ENCODE results near the gene SPTBN1. TPM values are rescaled to one million over a fixed set of nuclear protein-coding genes. Genes with fewer than 3 reads are reported as not detected.

Gene SPTBN1
- total RNA-seq, 3 donors from 2014 or later (not counting 1 experiment from before 2014, with no cell fraction given), result 65.7 to 142 (median 68.3) TPM

- H3K4me3 ChIP-seq (ENCODE audit: low read length), result no peak overlapping the region
- Mint-ChIP-seq H3K9me3 (no peaks in the 10 kb centered on the region), H3K4me3 (no peak overlapping the region), H3K4me1 (no peaks in the 10 kb centered on the region), H3K36me3 (peaks cover 32% of the 10 kb centered on the region), H3K27ac (no peak overlapping the region), H3K27me3 (ENCODE audit: low read depth in 2 of 2) (no peaks in the 10 kb centered on the region)
- WGBS (ENCODE audit: insufficient coverage), result 100% methylated on average over 1 of the region's 2 CpGs
- no peaks in the 10 kb centered on the region for H3K4me1 ChIP-seq (ENCODE audit: control insufficient read depth, insufficient read depth, low read length)
- H3K27ac ChIP-seq (ENCODE audit: low read length), result no peak overlapping the region
- H3K36me3 ChIP-seq (ENCODE audit: control insufficient read depth, insufficient read depth, low read length), result peaks cover 99% of the 10 kb centered on the region
- intact Hi-C loops (cut with micrococcal nuclease), result no loop called here
- TF ChIP-seq CTCF (IDR thresholded peaks at IDR 0.05), result no peak
- ATAC-seq (no peak), DNase-seq (no peak)
- no peaks in the 10 kb centered on the region for H3K27me3 ChIP-seq (ENCODE audit: control insufficient read depth, insufficient read depth, low read length)
- no peaks in the 10 kb centered on the region for H3K9me3 ChIP-seq (ENCODE audit: control insufficient read depth, insufficient read depth, low read length)
Measured at GRCh38 chr2:54650612-54651011, 194.5 kb downstream of the SPTBN1 start.

GRCh38 chr2:54651291-54651690 is 195.2 kb downstream of the SPTBN1 start:
- Mint-ChIP-seq H3K4me3 (no peak overlapping the region), H3K27me3 (ENCODE audit: low read depth in 2 of 2) (no peaks in the 10 kb centered on the region), H3K9me3 (no peaks in the 10 kb centered on the region), H3K4me1 (no peaks in the 10 kb centered on the region), H3K27ac (no peak overlapping the region), H3K36me3 (peaks cover 39% of the 10 kb centered on the region)
- H3K4me1 ChIP-seq (ENCODE audit: control insufficient read depth, insufficient read depth, low read length), result no peaks in the 10 kb centered on the region
- no peak overlapping the region for H3K4me3 ChIP-seq (ENCODE audit: low read length)
- H3K27me3 ChIP-seq (ENCODE audit: control insufficient read depth, insufficient read depth, low read length), result no peaks in the 10 kb centered on the region
- no peaks in the 10 kb centered on the region for H3K9me3 ChIP-seq (ENCODE audit: control insufficient read depth, insufficient read depth, low read length)
- ATAC-seq (no peak), DNase-seq (no peak)
- intact Hi-C loops (cut with micrococcal nuclease), result no loop called here
- TF ChIP-seq CTCF (IDR thresholded peaks at IDR 0.05), result no peak
- H3K36me3 ChIP-seq (ENCODE audit: control insufficient read depth, insufficient read depth, low read length), result peaks cover 99% of the 10 kb centered on the region
- no peak overlapping the region for H3K27ac ChIP-seq (ENCODE audit: low read length)
- WGBS (ENCODE audit: insufficient coverage), result 100% methylated on average over 4 of the region's 5 CpGs

GRCh38 chr2:54652540-54652939 is 196.4 kb downstream of the SPTBN1 start:
- Mint-ChIP-seq H3K9me3 (no peaks in the 10 kb centered on the region), H3K36me3 (peaks cover 39% of the 10 kb centered on the region), H3K4me1 (no peaks in the 10 kb centered on the region), H3K27me3 (ENCODE audit: low read depth in 2 of 2) (no peaks in the 10 kb centered on the region), H3K27ac (peak overlapping the region in 1 of 2 donors; percentile 35), H3K4me3 (no peak overlapping the region)
- Histone ChIP-seq H3K27ac (ENCODE audit: low read length) (no peak overlapping the region), H3K27me3 (ENCODE audit: control insufficient read depth, insufficient read depth, low read length) (no peaks in the 10 kb centered on the region), H3K4me1 (ENCODE audit: control insufficient read depth, insufficient read depth, low read length) (no peaks in the 10 kb centered on the region), H3K36me3 (ENCODE audit: control insufficient read depth, insufficient read depth, low read length) (peaks cover 99% of the 10 kb centered on the region), H3K4me3 (ENCODE audit: low read length) (no peak overlapping the region), H3K9me3 (ENCODE audit: control insufficient read depth, insufficient read depth, low read length) (no peaks in the 10 kb centered on the region)
- TF ChIP-seq CTCF (IDR thresholded peaks at IDR 0.05), result no peak
- DNase-seq (no peak), ATAC-seq (no peak)
- no CpG with 5 or more reads among the region's 1 CpG for WGBS (ENCODE audit: insufficient coverage)
- intact Hi-C loops (cut with micrococcal nuclease), result no loop called here

- Histone ChIP-seq H3K27ac (ENCODE audit: low read length) (no peak overlapping the region), H3K36me3 (ENCODE audit: control insufficient read depth, insufficient read depth, low read length) (peaks cover 99% of the 10 kb centered on the region), H3K9me3 (ENCODE audit: control insufficient read depth, insufficient read depth, low read length) (no peaks in the 10 kb centered on the region), H3K4me3 (ENCODE audit: low read length) (no peak overlapping the region), H3K27me3 (ENCODE audit: control insufficient read depth, insufficient read depth, low read length) (no peaks in the 10 kb centered on the region), H3K4me1 (ENCODE audit: control insufficient read depth, insufficient read depth, low read length) (no peaks in the 10 kb centered on the region)
- Mint-ChIP-seq H3K27me3 (ENCODE audit: low read depth in 2 of 2) (no peaks in the 10 kb centered on the region), H3K4me3 (no peak overlapping the region), H3K4me1 (no peaks in the 10 kb centered on the region), H3K27ac (no peak overlapping the region), H3K36me3 (peaks cover 37% of the 10 kb centered on the region), H3K9me3 (no peaks in the 10 kb centered on the region)
- 98% methylated on average over 26 of the region's 26 CpGs for WGBS (ENCODE audit: insufficient coverage)
- no peak for TF ChIP-seq CTCF (IDR thresholded peaks at IDR 0.05)
- no peak for ATAC-seq
- intact Hi-C loops (cut with micrococcal nuclease), result no loop called here
- DNase-seq, result no peak
Measured at GRCh38 chr2:54653572-54654204, 197.6 kb downstream of the SPTBN1 start.

Data from natural killer cell (primary cell).